Muscle layer of colon (tissue), 2 donors: ENCODE measurements around the gene CREBBP.

Experiments
- H3K27ac ChIP-seq: one replicate; pipeline ENCODE4 v1.7.0; 2013; ENCODE audit warnings: low read depth, mild to moderate bottlenecking, low read length, moderate library complexity
- H3K27me3 ChIP-seq, 2 donors: one replicate each; pipeline ENCODE4 v1.7.0; 2013; ENCODE audit warnings: low read length in 2 of 2, mild to moderate bottlenecking in 2 of 2; ENCODE audit not compliant: insufficient read depth in 2 of 2, control insufficient read depth in 1 of 2
- H3K36me3 ChIP-seq: one replicate; pipeline ENCODE4 v1.7.0; 2013; ENCODE audit warnings: mild to moderate bottlenecking, low read length; ENCODE audit not compliant: insufficient read depth
- H3K4me1 ChIP-seq: one replicate; pipeline ENCODE4 v1.7.0; 2013; ENCODE audit warnings: mild to moderate bottlenecking, low read length; ENCODE audit not compliant: insufficient read depth
- H3K4me3 ChIP-seq, 2 donors: one replicate each; pipeline ENCODE4 v1.7.0; 2013; ENCODE audit warnings: low read length in 2 of 2, low read depth in 1 of 2, mild to moderate bottlenecking in 1 of 2, moderate library complexity in 1 of 2
- H3K9ac ChIP-seq: one replicate; pipeline ENCODE4 v1.7.0; 2013; ENCODE audit warnings: low read length
- H3K9me3 ChIP-seq: one replicate; pipeline ENCODE4 v1.7.0; 2013; ENCODE audit warnings: mild to moderate bottlenecking, low read length
- donor health status: abdominal sarcoma.
- donor health status: Adenocarcinoma of cecum.

The CREBBP gene

DNA sequence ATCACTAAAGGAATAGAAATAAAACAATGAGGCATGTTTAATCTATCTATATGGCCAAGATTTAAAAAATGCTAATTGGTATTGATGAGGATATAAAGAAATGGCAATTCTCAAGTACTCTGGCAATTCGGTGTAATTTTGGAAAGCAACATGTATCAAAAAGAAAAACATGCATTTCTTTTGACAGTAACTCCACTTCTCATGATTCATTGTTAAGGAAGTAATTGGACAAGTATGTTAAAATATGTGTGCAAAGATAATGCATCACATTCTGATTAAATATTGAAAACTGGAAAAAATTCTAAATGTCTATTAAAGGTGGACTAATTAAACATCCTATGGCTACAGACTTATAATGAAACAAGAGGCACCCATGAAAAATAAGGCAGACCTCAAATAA is 81.2 kb downstream of the CREBBP start:
- H3K9ac ChIP-seq = no peak overlapping the region
- no peak overlapping the region for H3K27ac ChIP-seq
- no peak overlapping the region for H3K4me3 ChIP-seq
- H3K9me3 ChIP-seq = no peaks in the 10 kb centered on the region
- H3K4me1 ChIP-seq = peaks cover 46% of the 10 kb centered on the region
- H3K36me3 ChIP-seq = no peaks in the 10 kb centered on the region
- no peaks in the 10 kb centered on the region for H3K27me3 ChIP-seq

DNA sequence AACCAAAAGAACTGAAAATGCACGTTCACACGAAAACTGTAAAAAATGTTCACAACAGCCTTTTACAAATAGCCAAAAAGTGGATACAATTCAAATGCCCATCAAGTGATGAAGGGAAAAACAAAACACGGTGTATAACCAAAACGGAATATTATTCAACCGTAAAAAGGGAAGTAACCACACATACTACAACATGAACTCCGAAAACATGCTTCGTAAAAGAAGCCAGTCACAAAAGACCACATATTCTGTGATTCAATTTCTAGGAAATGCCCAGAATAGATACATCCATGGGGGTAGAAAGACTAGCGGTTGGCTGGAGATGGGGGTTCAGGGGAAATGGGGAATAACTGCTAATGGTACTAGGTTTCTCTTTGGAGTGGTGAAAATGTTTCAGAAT is 81.7 kb downstream of the CREBBP start:
- H3K27me3 ChIP-seq = no peaks in the 10 kb centered on the region
- no peak overlapping the region for H3K27ac ChIP-seq
- H3K4me1 ChIP-seq = peaks cover 45% of the 10 kb centered on the region
- H3K9me3 ChIP-seq = no peaks in the 10 kb centered on the region
- no peaks in the 10 kb centered on the region for H3K36me3 ChIP-seq
- H3K9ac ChIP-seq = no peak overlapping the region
- no peak overlapping the region for H3K4me3 ChIP-seq

DNA sequence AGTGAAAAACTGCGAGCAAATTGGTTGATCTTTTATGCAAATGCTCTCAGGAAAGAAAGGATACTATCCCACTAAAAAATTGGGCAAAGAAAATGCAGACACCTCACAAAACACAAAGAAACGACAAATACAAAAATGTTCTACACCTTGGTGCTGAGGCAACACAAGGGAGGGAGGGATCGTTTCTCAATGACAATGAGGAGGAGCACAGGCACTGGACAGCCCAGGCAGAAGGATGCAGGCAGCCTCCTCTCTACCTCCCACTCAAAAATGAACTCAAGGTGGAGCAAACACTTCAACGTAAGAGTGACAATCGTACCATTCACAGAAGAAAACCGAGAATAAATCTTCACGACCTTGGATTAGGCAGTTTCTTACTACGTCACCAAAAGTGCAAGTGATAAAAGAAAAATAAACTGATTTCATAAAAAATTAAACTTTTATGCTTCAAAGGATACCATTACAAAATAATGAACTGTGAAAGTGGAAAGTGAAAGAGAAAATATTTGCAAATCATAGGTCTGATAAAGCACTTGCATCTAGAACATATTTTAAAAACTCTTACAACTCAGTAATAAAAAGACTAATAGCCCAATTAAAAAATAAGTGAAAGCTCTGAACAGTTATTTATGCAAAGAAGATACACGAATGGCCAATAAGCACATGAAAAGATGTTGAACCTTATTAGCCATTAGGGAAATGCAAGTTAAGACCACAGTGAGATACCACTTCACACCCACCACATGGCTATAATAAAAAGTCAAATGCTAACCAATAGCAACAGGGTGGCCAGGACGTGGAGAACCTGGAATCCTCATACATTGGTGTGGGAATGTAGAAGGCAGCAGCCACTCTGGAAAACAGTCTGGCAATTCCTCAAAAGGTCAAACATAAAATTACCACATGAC is 82.4 kb downstream of the CREBBP start:
- no peaks in the 10 kb centered on the region for H3K36me3 ChIP-seq
- no peaks in the 10 kb centered on the region for H3K9me3 ChIP-seq
- H3K4me3 ChIP-seq = no peak overlapping the region
- H3K27ac ChIP-seq = no peak overlapping the region
- peaks cover 51% of the 10 kb centered on the region for H3K4me1 ChIP-seq
- no peak overlapping the region for H3K9ac ChIP-seq
- no peaks in the 10 kb centered on the region for H3K27me3 ChIP-seq

DNA sequence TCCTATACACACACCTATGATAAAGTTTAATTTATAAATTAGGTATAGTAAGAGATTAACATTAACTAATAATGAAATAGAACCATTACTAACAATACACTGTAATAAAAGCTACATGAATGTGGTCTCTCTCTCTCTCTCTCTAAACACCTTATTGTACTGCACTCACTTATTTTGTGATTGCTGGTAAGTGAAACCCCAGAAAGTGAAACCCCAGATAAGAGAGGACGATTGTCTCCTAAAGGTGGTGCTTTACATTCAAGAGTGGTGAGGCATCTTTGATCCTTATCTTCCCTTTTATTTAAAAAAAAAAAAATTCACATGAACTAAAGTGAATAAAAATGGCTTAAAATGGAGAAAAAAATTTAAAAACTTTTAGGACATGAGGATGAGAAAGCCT is 83.0 kb downstream of the CREBBP start:
- H3K4me1 ChIP-seq = peaks cover 56% of the 10 kb centered on the region

DNA sequence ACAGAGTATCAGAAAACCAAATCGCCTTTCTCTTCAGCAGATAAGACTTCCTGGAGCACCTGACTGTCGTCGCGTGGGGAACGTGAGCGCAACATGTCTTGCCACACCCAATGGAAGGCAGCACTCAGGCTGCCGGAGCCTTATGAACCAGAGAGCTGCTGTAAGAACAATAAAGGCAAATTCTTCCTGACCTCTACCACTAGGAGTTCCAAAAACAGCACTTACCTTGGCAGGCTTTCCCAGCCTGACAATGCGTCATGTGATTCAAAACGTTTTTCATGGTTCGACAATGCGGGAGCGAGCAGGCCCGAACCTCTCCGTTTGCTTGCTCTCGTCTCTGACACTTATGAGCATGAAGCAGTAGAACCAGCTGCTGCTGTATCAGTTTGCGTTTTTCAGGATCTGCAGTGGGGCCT is 87.3 kb downstream of the CREBBP start:
- Histone ChIP-seq H3K4me3 (no peak overlapping the region), H3K27ac (no peak overlapping the region), H3K4me1 (peaks cover 40% of the 10 kb centered on the region), H3K9ac (no peak overlapping the region), H3K36me3 (peaks cover 35% of the 10 kb centered on the region), H3K27me3 (no peaks in the 10 kb centered on the region), H3K9me3 (no peaks in the 10 kb centered on the region)

More for the DNA sequence above, 83.0 kb downstream of the CREBBP start:
- H3K27me3 ChIP-seq = no peaks in the 10 kb centered on the region
- no peak overlapping the region for H3K4me3 ChIP-seq
- H3K27ac ChIP-seq = no peak overlapping the region
- H3K36me3 ChIP-seq = peaks cover 5% of the 10 kb centered on the region
- no peaks in the 10 kb centered on the region for H3K9me3 ChIP-seq
- H3K9ac ChIP-seq = no peak overlapping the region

DNA sequence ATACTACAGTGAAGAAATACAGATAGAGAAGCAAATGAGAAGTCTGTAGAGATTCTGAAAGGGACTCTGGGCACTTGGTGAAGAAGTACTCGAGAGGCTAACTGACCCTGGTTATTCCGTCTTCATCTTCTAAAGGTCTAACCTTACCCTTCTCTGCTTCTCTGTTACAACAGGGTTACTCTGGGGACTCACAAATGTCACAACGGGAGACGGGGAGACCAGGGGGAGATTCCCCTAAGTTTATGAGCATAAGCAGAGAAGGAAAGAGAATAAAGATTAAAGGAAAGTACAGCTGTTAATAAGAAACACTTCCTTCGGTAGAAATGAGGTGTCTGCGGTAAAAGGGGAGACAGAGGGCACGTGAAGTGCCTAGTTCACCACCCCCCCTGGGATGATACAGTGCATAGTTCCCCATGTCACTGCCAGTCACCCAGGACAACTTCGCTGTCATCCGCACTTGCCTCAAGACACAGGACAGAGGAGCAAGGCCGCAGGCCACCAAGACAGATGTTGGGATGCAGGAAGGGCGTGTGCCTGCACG is 88.0 kb downstream of the CREBBP start:
- H3K9me3 ChIP-seq = no peaks in the 10 kb centered on the region
- H3K4me1 ChIP-seq = peaks cover 35% of the 10 kb centered on the region
- H3K9ac ChIP-seq = no peak overlapping the region
- H3K4me3 ChIP-seq = no peak overlapping the region
- no peaks in the 10 kb centered on the region for H3K27me3 ChIP-seq
- H3K27ac ChIP-seq = no peak overlapping the region
- H3K36me3 ChIP-seq = peaks cover 35% of the 10 kb centered on the region

DNA sequence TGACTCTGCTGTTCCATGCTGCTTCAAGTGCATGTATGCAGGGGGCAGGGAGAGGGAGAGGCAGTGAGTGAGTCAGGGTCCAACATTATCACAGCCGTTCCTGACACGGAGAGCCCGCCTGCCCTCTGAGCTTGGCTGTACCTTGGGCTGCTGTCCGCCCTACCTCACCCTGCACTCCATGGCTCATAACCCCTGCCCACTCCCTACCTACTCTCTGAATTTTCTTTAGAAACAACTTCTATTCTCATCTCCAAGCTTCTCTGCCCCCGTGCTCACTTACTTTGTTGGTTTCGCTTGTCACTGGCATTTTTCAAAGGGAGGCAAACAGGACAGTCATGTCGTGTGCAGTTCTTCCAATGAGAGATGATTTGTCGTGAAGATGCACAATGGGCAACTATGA is 88.8 kb downstream of the CREBBP start:
- Histone ChIP-seq H3K9me3 (no peaks in the 10 kb centered on the region), H3K4me1 (peaks cover 29% of the 10 kb centered on the region), H3K36me3 (peaks cover 35% of the 10 kb centered on the region), H3K4me3 (no peak overlapping the region), H3K27ac (no peak overlapping the region), H3K9ac (no peak overlapping the region), H3K27me3 (no peaks in the 10 kb centered on the region)

DNA sequence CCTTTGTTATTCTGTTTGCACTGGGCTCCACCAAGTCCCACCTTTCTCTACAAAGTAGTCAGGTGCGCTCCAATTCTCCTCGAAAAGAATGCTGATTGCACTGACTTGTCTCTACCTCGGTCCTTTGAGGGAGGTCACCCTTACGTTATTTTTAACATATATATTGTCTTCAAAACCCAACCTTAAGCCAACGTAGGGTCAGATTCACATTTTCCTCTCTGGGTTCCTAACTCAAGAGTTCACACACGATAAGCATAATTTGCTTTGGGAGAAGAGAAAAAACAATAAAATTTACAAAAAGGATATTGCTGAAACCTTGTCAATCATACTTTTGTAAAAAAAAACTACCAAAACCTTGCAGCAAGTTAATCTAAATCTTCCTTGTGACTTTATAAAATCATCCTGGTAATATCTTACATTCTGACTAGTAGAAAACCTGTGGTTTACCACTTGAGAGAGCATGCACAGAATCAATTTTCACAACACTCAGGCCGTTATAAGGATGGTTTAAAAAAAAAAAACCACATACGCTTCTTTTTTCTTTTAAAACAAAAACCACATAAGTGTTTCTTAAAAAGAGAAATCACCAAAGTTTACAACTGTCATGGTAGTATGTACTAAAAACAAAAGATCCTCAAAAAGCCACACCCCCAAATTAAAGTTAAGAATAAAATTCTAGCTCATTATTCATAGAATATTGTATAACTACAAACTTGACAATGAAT is 91.0 kb downstream of the CREBBP start:
- Histone ChIP-seq H3K36me3 (peaks cover 35% of the 10 kb centered on the region), H3K27ac (no peak overlapping the region), H3K4me1 (peaks cover 13% of the 10 kb centered on the region)

DNA sequence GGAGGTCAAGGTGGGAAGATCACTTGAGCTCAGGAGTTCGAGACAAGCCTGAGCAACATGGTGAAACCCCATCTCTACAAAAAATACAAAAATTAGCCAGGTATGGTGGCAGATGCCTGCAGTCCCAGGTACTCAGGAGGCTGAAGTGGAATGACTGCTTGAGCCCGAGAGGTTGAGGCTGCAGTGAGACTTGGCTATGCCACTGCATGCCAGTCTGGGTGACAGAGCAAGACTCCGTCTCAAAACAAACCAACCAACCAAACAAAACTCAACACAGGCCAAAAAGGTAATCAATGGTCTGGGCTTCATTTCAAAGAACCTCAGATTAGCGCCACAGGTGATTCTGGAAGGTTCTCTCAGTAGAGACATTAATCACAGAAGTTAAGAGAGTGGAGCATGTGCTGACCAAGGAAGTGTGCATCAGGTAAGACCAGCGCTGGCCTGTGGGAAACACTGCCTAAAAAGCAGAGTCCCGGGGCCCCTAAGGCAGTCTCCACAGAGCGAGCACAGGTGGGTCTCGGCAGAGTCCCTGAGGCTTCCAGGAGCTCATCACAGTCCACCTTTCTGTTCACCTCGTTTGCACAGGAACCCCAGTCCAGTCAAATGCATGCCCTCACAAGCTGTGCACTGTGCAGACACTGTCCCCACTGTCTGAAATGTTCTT is 91.7 kb downstream of the CREBBP start:
- Histone ChIP-seq H3K9ac (no peak overlapping the region), H3K9me3 (no peaks in the 10 kb centered on the region), H3K27me3 (no peaks in the 10 kb centered on the region), H3K4me3 (no peak overlapping the region), H3K4me1 (peaks cover 11% of the 10 kb centered on the region), H3K36me3 (peaks cover 35% of the 10 kb centered on the region), H3K27ac (no peak overlapping the region)

More for the DNA sequence above, 91.0 kb downstream of the CREBBP start:
- no peaks in the 10 kb centered on the region for H3K9me3 ChIP-seq
- no peak overlapping the region for H3K4me3 ChIP-seq
- H3K9ac ChIP-seq = no peak overlapping the region
- H3K27me3 ChIP-seq = no peaks in the 10 kb centered on the region

DNA sequence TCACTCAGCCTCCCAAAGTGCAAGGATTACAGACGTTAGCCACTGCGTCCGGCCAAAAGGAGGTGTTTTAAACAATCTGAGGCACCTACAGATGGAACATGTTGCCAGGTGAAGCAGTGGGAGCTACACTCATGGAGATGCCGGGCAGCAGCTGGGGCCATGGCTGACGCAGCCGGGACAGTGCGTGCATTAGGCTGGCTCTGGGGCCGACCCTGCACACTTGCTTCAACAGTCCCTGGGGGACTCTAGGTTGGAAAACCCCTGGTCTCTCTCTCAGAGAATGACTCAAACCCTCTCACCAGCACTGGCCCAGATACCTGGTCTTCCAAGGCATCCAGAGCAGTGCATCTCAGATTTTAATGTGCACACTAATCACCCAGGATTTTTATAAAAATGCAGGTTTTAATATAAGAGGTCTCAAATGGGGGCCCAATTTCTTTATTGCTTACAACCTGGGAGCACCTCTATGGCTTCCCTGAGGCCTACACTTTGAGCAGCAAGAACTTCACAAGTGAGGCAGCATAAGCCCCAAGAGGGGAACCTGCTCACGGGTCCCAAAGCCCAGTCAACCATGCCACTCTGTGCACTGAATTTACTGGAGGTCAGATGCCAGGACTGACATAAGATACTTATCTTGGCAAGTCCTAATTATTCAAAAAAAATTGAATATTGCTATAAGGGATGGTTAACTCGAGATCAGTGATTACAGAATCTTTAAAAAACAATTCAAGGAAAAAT is 92.4 kb downstream of the CREBBP start:
- peaks cover 4% of the 10 kb centered on the region for H3K4me1 ChIP-seq
- H3K27ac ChIP-seq = no peak overlapping the region
- no peak overlapping the region for H3K4me3 ChIP-seq
- no peaks in the 10 kb centered on the region for H3K9me3 ChIP-seq
- peaks cover 35% of the 10 kb centered on the region for H3K36me3 ChIP-seq
- no peak overlapping the region for H3K9ac ChIP-seq
- H3K27me3 ChIP-seq = no peaks in the 10 kb centered on the region
